ENCODE data around the gene LIN7A.

Gene LIN7A

DNA sequence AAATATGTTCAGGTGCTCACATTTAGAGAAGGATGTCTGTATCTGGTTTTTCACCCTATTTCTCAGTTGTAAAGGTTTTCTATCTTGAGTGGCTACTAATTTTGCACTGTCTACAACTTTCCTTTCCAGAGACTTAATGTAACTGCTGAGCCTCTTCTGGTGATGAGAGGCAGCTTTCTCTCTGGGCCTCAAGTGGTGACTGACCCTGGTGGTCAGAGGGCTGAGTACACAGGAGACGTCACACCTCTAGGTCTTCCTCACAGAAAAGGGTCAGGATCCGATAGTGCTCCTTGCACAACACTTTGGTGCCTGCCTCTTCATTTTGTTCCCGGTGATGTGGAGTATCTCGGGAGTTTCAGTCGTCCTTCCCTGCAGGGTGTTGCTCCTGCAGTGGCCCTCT lies 76.8 kb downstream of the LIN7A start:
- H3K36me3 ChIP-seq (ENCODE audit: insufficient read depth, low read length) = no peaks in the 10 kb centered on the region

DNA sequence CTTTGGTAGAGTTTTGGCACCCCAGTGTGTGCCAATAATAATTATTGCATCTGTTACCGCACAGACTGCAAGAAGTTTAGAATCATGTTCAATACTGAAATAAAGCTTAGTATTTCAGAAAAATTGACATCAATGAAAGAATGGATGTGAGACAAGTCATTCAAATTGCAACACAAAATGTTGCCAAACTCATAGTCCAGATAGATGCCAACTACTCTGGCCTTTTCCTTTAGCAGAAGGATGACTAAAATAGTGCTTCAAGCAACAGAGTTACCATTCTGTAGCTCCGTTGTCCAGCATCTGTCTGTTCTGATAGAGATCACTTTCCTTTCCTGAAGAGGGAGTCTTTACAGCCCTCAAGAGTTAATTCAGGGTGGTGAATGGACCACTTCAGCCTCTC lies 77.5 kb downstream of the LIN7A start:
- H3K4me1 ChIP-seq (ENCODE audit: insufficient read depth, low read length) = no peaks in the 10 kb centered on the region
- H3K9ac ChIP-seq (ENCODE audit: low read depth, low read length) = no peak overlapping the region
- H3K36me3 ChIP-seq (ENCODE audit: insufficient read depth, low read length) = no peaks in the 10 kb centered on the region
- H3K9me3 ChIP-seq (ENCODE audit: control insufficient read depth, insufficient read depth, low read length) = no peaks in the 10 kb centered on the region

More for the DNA sequence above, 76.8 kb downstream of the LIN7A start:
- H3K9me3 ChIP-seq (ENCODE audit: control insufficient read depth, insufficient read depth, low read length) = no peaks in the 10 kb centered on the region
- no peaks in the 10 kb centered on the region for H3K4me1 ChIP-seq (ENCODE audit: insufficient read depth, low read length)
- no peak overlapping the region for H3K9ac ChIP-seq (ENCODE audit: low read depth, low read length)

DNA sequence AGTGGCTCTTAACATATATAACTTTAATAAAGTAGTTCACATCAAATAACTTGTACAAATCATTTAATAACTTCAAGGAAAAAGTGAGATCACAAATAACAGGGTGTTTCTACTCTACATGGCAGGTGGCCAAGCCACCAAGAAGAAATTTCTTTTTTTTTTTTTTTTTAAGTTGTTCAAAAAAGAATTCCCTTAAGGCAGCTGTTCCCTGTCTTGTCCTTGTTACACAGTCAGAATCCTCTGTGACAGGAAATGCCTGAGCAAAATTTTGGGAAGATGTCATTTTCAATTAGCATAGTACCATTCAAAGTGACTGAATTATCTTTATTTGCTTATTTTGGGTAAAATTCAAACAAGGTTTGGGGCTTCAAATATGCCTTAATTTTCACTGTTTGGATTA lies 79.4 kb downstream of the LIN7A start:
- Histone ChIP-seq H3K9ac (ENCODE audit: low read depth, low read length) (no peak overlapping the region), H3K36me3 (ENCODE audit: insufficient read depth, low read length) (no peaks in the 10 kb centered on the region), H3K4me1 (ENCODE audit: insufficient read depth, low read length) (no peaks in the 10 kb centered on the region), H3K9me3 (ENCODE audit: control insufficient read depth, insufficient read depth, low read length) (no peaks in the 10 kb centered on the region)

DNA sequence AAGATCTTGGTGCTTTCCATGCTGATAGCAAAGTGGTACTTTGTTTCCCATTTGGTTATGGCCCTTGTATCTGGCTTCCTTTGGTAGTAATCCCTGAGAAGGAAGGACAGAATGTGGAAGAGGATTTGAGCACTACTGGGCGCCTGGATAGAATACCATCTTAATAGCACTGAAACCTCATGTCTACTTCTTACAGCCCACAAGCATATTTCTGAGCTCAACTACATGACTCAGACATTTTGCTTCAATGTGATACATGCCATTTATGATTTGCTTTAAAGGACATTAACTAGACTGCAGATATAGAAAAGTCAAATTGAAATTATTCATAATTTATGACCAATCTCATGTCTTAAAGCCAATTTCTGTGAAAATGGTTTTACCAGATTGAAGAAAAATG lies 80.4 kb downstream of the LIN7A start:
- Histone ChIP-seq H3K9me3 (ENCODE audit: control insufficient read depth, insufficient read depth, low read length) (no peaks in the 10 kb centered on the region), H3K36me3 (ENCODE audit: insufficient read depth, low read length) (no peaks in the 10 kb centered on the region), H3K4me1 (ENCODE audit: insufficient read depth, low read length) (no peaks in the 10 kb centered on the region), H3K9ac (ENCODE audit: low read depth, low read length) (no peak overlapping the region)

DNA sequence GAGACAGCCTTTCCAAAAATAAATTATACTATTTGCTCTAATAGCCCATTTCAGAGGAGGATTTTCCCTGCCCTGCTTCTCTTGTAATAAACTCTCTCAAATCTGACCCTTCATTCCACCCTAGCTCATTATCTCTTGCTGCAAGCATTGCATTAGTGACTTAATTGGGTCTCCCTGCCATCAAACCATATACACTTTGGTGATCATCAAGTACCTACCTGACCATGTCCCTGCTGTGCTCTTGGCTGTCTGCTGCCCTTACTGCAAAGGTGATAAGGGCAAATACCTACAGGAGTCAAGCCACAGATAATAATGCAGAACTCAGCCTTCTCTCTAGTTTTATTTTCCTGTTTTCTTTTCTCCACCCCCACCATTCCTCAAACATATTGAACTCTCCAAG lies 88.4 kb downstream of the LIN7A start:
- Histone ChIP-seq H3K9me3 (ENCODE audit: control insufficient read depth, insufficient read depth, low read length) (no peaks in the 10 kb centered on the region), H3K9ac (ENCODE audit: low read depth, low read length) (no peak overlapping the region)

DNA sequence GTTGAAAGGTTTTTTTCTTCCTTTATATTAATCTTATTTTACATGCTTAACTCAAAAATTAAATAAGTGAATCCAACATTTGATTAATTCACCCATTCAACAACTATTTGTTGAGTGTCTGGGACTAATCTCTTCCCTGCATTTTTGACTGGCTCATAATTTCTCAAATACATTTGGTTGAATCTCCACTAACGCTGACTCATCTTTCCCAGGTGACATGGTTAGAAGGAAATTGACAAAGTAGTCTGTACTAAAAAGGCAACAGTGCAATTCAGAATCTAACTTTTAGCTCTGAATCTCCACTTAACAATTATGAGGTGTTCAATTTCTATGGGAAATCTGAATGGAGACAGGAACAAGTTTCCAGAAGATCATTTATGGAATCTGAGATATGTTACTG lies 88.9 kb downstream of the LIN7A start:
- Histone ChIP-seq H3K9ac (ENCODE audit: low read depth, low read length) (no peak overlapping the region), H3K36me3 (ENCODE audit: insufficient read depth, low read length) (no peaks in the 10 kb centered on the region), H3K9me3 (ENCODE audit: control insufficient read depth, insufficient read depth, low read length) (no peaks in the 10 kb centered on the region), H3K4me1 (ENCODE audit: insufficient read depth, low read length) (peaks cover 33% of the 10 kb centered on the region)

More for the DNA sequence above, 88.4 kb downstream of the LIN7A start:
- Histone ChIP-seq H3K4me1 (ENCODE audit: insufficient read depth, low read length) (peaks cover 33% of the 10 kb centered on the region), H3K36me3 (ENCODE audit: insufficient read depth, low read length) (no peaks in the 10 kb centered on the region)

DNA sequence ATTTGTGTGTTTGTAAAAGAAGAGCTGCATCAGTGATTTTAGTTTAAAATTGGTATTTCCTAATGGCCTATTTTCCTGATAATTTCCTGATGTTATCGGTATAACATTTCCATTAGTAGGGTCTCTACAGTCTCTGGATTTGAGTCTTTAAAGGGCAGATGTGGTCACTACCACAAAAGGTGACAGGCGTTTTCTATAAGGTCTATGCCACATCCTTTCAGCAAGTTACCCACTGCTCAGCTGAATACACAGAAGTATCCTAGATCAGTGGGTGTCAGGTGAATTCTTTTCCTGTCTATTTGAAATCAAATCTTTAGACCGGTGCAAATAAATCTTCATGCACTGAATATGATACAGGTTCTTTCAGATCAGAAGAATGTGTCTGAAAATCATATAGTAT lies 90.2 kb downstream of the LIN7A start:
- Histone ChIP-seq H3K4me1 (ENCODE audit: insufficient read depth, low read length) (peaks cover 33% of the 10 kb centered on the region), H3K9me3 (ENCODE audit: control insufficient read depth, insufficient read depth, low read length) (no peaks in the 10 kb centered on the region), H3K9ac (ENCODE audit: low read depth, low read length) (no peak overlapping the region), H3K36me3 (ENCODE audit: insufficient read depth, low read length) (no peaks in the 10 kb centered on the region)

DNA sequence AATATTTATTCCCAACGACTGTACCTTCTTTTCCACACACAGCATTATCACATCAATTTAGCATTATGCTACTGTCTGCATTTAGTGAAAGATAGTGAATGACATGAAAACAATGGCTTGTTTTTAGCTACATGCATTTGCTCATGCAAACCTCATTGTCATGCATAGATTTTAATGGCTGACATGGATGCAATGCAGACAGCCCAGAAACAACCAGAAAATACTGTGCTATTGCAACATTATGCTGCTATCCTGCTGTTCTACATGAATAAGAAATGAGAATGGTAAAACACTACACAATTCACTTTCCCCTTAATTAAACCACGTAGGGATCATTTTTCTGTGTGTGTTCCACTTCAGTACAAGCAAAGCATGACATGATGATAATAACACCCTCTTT lies 90.8 kb downstream of the LIN7A start:
- H3K9me3 ChIP-seq (ENCODE audit: control insufficient read depth, insufficient read depth, low read length) = no peaks in the 10 kb centered on the region
- H3K9ac ChIP-seq (ENCODE audit: low read depth, low read length) = no peak overlapping the region
- H3K36me3 ChIP-seq (ENCODE audit: insufficient read depth, low read length) = no peaks in the 10 kb centered on the region
- H3K4me1 ChIP-seq (ENCODE audit: insufficient read depth, low read length) = peaks cover 33% of the 10 kb centered on the region

DNA sequence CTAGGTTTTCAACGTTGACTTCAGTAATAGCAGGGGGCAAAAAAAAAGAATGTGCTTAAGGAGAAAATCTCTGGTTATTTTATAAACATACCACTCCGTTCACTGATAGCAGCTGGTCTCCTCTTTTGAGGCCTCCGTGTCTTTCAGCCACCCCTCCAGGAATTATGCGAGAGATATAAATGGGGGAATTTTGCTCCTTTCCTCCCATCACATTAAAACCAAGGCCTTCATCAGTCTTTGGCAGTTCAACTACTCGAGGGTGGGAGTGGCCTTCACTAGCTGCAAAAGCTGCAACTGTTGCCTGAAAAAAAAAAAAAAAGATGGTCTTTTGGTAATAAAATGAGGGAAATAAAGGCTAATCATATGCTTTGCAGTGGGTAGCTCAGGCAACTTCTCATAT lies 92.1 kb downstream of the LIN7A start:
- no peak overlapping the region for H3K9ac ChIP-seq (ENCODE audit: low read depth, low read length)
- peaks cover 33% of the 10 kb centered on the region for H3K4me1 ChIP-seq (ENCODE audit: insufficient read depth, low read length)
- no peaks in the 10 kb centered on the region for H3K36me3 ChIP-seq (ENCODE audit: insufficient read depth, low read length)
- no peaks in the 10 kb centered on the region for H3K9me3 ChIP-seq (ENCODE audit: control insufficient read depth, insufficient read depth, low read length)

DNA sequence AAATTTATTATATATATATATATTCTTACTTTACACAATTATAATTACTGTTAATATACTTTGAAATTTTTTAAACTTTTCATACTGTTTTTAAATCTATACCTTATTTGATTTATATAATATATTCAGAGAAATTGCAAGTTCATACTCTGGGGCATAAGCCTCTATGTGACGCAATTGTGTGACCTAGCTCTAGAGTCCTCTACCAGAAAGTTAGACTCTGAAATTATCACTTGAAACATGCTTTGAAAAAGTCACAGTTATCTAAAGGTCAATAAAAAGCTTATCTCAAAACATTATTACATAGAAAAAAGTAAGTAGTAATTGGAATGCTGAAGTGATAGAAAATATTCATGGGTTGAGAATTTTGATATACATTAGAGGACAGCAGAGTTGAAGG lies 93.8 kb downstream of the LIN7A start:
- no peaks in the 10 kb centered on the region for H3K36me3 ChIP-seq (ENCODE audit: insufficient read depth, low read length)
- no peaks in the 10 kb centered on the region for H3K9me3 ChIP-seq (ENCODE audit: control insufficient read depth, insufficient read depth, low read length)

DNA sequence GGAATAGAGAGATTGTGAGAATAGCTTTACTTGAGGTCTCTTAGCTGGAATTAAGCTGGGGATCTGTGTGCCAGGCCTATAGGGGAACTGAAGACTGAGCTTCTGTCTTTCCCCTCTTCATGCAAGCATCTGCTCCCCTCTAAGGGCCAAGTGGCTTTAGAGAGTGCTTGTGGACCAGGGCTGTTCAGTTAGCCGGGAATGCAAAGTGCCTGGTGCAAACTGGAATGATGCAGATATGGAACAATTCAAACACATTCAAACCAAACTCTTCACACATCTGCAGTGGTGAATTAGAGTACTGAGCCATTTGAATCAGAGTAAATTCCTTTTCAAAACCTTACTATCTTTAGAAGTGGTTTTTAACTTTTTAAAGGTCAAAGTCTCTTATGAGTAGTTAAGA lies 99.0 kb downstream of the LIN7A start:
- no peaks in the 10 kb centered on the region for H3K36me3 ChIP-seq (ENCODE audit: insufficient read depth, low read length)
- no peaks in the 10 kb centered on the region for H3K9me3 ChIP-seq (ENCODE audit: control insufficient read depth, insufficient read depth, low read length)
- no peaks in the 10 kb centered on the region for H3K4me1 ChIP-seq (ENCODE audit: insufficient read depth, low read length)
- H3K9ac ChIP-seq (ENCODE audit: low read depth, low read length) = no peak overlapping the region

More for the DNA sequence above, 93.8 kb downstream of the LIN7A start:
- H3K4me1 ChIP-seq (ENCODE audit: insufficient read depth, low read length) = peaks cover 25% of the 10 kb centered on the region
- H3K9ac ChIP-seq (ENCODE audit: low read depth, low read length) = no peak overlapping the region

DNA sequence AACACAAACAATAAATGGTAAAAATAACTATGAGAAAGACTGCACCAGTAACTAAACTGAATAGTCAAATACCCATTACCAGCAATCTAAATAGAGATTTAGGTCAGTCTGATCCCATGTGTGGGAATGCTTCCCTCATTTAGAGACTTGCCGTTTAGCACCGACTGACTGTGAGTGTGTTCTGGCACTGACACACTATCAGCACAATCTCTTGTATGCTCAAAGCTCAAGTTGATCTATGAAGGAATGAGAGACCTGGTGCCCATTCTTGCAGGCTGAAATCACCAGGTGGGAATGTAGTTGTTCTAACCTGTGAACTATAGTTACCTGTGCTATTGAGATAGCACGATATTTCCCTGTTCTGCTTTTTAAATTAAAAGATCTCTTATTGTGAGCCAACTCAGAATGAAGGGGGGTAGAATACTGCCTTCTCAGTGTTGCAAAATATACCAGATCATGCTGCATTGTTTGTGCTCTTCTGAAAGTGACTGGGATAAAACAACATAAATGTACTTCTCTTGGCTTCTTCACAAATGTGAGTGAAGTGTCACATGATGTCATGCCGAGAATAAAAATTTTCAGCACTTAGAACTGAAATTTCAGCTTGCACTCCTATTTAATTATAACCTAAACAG lies 99.6 kb downstream of the LIN7A start:
- no peak overlapping the region for H3K9ac ChIP-seq (ENCODE audit: low read depth, low read length)

DNA sequence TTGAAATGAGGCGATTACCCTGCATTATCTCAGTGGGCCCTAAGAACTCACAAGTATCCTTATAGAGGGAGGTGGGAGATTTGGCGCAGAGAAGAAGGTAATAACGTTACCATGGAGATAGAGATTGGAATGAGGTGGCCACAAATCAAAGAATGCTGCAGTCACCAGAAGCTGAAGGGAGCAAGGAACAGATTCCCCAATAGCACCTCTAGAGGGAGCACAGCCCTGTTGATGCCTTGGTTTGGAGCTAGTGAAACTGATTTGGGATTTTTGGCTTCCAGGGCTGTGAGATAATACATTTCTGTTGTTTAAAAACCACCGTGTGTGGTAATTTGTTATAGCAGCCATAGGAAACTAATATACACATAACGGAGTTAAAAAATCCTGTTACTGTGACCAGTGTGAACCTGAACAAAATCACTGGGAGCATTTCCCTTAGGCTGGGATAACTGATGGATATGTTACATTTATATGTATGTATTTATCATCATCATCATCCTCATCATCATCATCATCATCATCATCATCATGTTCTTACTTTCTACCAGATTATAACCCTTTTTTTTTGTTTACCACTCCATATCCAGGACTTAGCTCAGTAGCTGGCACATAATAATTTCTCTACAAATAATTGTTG lies 100.3 kb downstream of the LIN7A start:
- Histone ChIP-seq H3K9me3 (ENCODE audit: control insufficient read depth, insufficient read depth, low read length) (no peaks in the 10 kb centered on the region), H3K9ac (ENCODE audit: low read depth, low read length) (no peak overlapping the region), H3K4me1 (ENCODE audit: insufficient read depth, low read length) (no peaks in the 10 kb centered on the region), H3K36me3 (ENCODE audit: insufficient read depth, low read length) (no peaks in the 10 kb centered on the region)

More for the DNA sequence above, 99.6 kb downstream of the LIN7A start:
- no peaks in the 10 kb centered on the region for H3K4me1 ChIP-seq (ENCODE audit: insufficient read depth, low read length)
- no peaks in the 10 kb centered on the region for H3K9me3 ChIP-seq (ENCODE audit: control insufficient read depth, insufficient read depth, low read length)
- H3K36me3 ChIP-seq (ENCODE audit: insufficient read depth, low read length) = no peaks in the 10 kb centered on the region

DNA sequence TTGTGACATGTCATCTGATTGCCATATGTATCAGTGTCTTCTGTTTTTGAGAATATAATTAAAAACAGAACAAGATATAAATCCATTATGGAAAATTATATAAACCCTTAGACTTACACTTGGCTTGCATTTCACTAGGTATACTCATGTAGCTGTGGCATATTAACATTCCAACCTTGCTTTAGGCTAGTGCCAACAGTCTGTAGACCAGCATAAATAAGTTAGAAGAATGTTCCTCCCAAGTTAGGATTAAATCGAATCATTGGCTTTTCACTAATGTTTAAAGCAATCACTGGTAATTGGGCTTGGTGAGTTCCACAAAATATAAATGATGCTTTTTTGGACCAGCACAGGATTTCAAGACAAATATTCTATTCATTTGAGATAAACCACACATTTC lies 103.0 kb downstream of the LIN7A start:
- Histone ChIP-seq H3K36me3 (ENCODE audit: insufficient read depth, low read length) (no peaks in the 10 kb centered on the region), H3K9me3 (ENCODE audit: control insufficient read depth, insufficient read depth, low read length) (no peaks in the 10 kb centered on the region), H3K9ac (ENCODE audit: low read depth, low read length) (no peak overlapping the region), H3K4me1 (ENCODE audit: insufficient read depth, low read length) (no peaks in the 10 kb centered on the region)

DNA sequence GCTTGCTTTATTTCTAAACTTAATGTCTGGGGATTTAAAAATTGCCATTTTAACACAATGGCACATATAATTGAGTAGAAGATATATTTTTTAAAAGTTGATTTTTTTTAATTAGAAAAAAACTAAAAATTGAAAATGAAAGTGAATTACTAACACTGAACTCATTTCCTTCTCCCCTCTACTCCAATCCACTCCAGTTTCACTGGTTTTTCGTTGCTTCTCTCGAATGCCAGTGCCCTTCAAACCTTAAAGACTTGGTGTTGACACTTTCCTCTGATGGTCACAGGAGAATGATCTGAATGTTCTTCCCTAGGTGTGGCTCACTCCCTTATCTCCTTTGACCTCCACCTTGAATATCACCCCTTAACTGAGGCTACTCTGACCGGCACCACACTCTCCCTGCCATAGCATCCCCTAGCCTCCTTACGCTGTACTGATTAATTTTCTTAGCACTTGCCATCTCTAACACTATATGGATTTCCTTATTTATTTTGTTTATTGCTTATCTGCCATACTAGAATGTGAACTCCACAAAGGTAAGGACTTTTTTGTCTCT lies 107.1 kb downstream of the LIN7A start:
- Histone ChIP-seq H3K9me3 (ENCODE audit: control insufficient read depth, insufficient read depth, low read length) (no peaks in the 10 kb centered on the region), H3K4me1 (ENCODE audit: insufficient read depth, low read length) (no peaks in the 10 kb centered on the region), H3K9ac (ENCODE audit: low read depth, low read length) (no peak overlapping the region), H3K36me3 (ENCODE audit: insufficient read depth, low read length) (no peaks in the 10 kb centered on the region)
